Fibroblast of pulmonary artery (primary cell): ENCODE measurements around the gene CTNNA2.

Source experiments
- DNase-seq: peaks from one replicate; pipeline ENCODE4 v3.0.0-alpha.2; 2010; ENCODE audit warnings: low read depth
- H3K4me3 ChIP-seq: replicated peaks from 2 replicates; pipeline ENCODE4 v1.5.1; 2011; ENCODE audit warnings: low read depth, mild to moderate bottlenecking, control low read depth, low read length, moderate library complexity
- CTCF ChIP-seq: IDR thresholded peaks from 2 replicates; pipeline ENCODE4 v1.5.1; 2011; ENCODE audit warnings: mild to moderate bottlenecking, control low read depth, low read length, inconsistent platforms; ENCODE audit errors: missing control alignments

Gene CTNNA2

GRCh38 chr2:79789811-79790210, 277.0 kb downstream of the CTNNA2 start:
- no peak overlapping the region for H3K4me3 ChIP-seq
- no peak for DNase-seq
- TF ChIP-seq CTCF, result no peak

- no peak overlapping the region for H3K4me3 ChIP-seq
- DNase-seq, result no peak
- no peak for TF ChIP-seq CTCF
These were observed 279.2 kb downstream of the CTNNA2 start for GRCh38 chr2:79792090-79792489.

- TF ChIP-seq CTCF, result no peak
- no peak overlapping the region for H3K4me3 ChIP-seq
- DNase-seq, result no peak
These were observed 280.2 kb downstream of the CTNNA2 start for GRCh38 chr2:79793006-79793405.

GRCh38 chr2:79796641-79797040, 283.8 kb downstream of the CTNNA2 start:
- DNase-seq, result no peak
- no peak for TF ChIP-seq CTCF
- H3K4me3 ChIP-seq, result no peak overlapping the region

GRCh38 chr2:79798776-79799175, 285.9 kb downstream of the CTNNA2 start:
- no peak for TF ChIP-seq CTCF
- no peak overlapping the region for H3K4me3 ChIP-seq
- DNase-seq, result no peak

GRCh38 chr2:79799729-79800128, 286.9 kb downstream of the CTNNA2 start:
- H3K4me3 ChIP-seq, result no peak overlapping the region
- DNase-seq, result no peak
- TF ChIP-seq CTCF, result no peak

GRCh38 chr2:79801082-79801481, 288.2 kb downstream of the CTNNA2 start:
- H3K4me3 ChIP-seq, result no peak overlapping the region
- TF ChIP-seq CTCF, result no peak
- no peak for DNase-seq
